SK-N-SH treated with all-trans-retinoic acid at 6 μM for 48 hours (cell line): ENCODE results near the gene CNN1.
A peak's percentile ranks its signal among the peaks of the same experiment; 100 is the strongest.

Experiments
- ATAC-seq: fragments of 200-7000 bp; cut with Tn5 transposase; 3 replicates; pipeline ENCODE4 v1.9.1; 2020; ENCODE audit warnings: mild to moderate bottlenecking, moderate library complexity
- ARNTL ChIP-seq: fragments of 450-650 bp; formaldehyde crosslinking; IDR thresholded peaks from 2 replicates; pipeline ENCODE4 v1.5.0; 2020; ENCODE audit warnings: low read depth, mild to moderate bottlenecking, moderate library complexity, borderline replicate concordance
- BACH2 ChIP-seq: fragments of 250-450 bp; sonication (Bioruptor Pico); IDR thresholded peaks from 2 replicates; pipeline ENCODE4 v1.9.0; 2021; ENCODE audit warnings: mild to moderate bottlenecking, borderline replicate concordance
- CREB5 ChIP-seq: fragments of 250-450 bp; sonication (Bioruptor Pico); IDR thresholded peaks from 2 replicates; pipeline ENCODE4 v1.5.1; 2020; ENCODE audit warnings: low read depth, mild to moderate bottlenecking, moderate library complexity
- CSDC2 ChIP-seq: fragments of 250-450 bp; sonication (Bioruptor Pico); IDR thresholded peaks from 2 replicates; pipeline ENCODE4 v1.5.0; 2020; ENCODE audit warnings: mild to moderate bottlenecking, moderate library complexity
- CSRNP3 ChIP-seq: fragments of 250-450 bp; sonication (Bioruptor Pico); IDR thresholded peaks from 2 replicates; pipeline ENCODE4 v1.5.1; 2021; ENCODE audit warnings: mild to moderate bottlenecking, moderate library complexity
- ESRRG ChIP-seq: fragments of 250-450 bp; sonication (Bioruptor Pico); IDR thresholded peaks from 2 replicates; pipeline ENCODE4 v1.6.1; 2021; ENCODE audit warnings: mild to moderate bottlenecking
- GLIS3 ChIP-seq: fragments of 250-450 bp; sonication (Bioruptor Pico); IDR thresholded peaks from 2 replicates; pipeline ENCODE4 v1.5.0; 2020; ENCODE audit warnings: mild to moderate bottlenecking, moderate library complexity
- OSR1 ChIP-seq: fragments of 250-450 bp; sonication (Bioruptor Pico); IDR thresholded peaks from 2 replicates; pipeline ENCODE4 v1.8.0; 2022; ENCODE audit warnings: moderate library complexity, mild to moderate bottlenecking, inconsistent platforms
- POU6F1 ChIP-seq: fragments of 250-450 bp; sonication (Bioruptor Pico); IDR thresholded peaks from 2 replicates; pipeline ENCODE4 v1.8.0; 2021; ENCODE audit warnings: low read depth, mild to moderate bottlenecking, moderate library complexity, borderline replicate concordance
- RARB ChIP-seq: fragments of 250-450 bp; sonication (Bioruptor Pico); IDR thresholded peaks from 2 replicates; pipeline ENCODE4 v1.8.0; 2021; ENCODE audit warnings: mild to moderate bottlenecking, moderate library complexity
- SNAI2 ChIP-seq: fragments of 250-450 bp; sonication (Bioruptor Pico); IDR thresholded peaks from 2 replicates; pipeline ENCODE4 v1.5.0; 2020; ENCODE audit warnings: mild to moderate bottlenecking, moderate library complexity
- TCF4 ChIP-seq: fragments of 250-450 bp; sonication (Bioruptor Pico); IDR thresholded peaks from 2 replicates; pipeline ENCODE4 v1.8.0; 2021; ENCODE audit warnings: mild to moderate bottlenecking, moderate library complexity, borderline replicate concordance
- TOX ChIP-seq: fragments of 250-450 bp; sonication (Bioruptor Pico); IDR thresholded peaks from 2 replicates; pipeline ENCODE4 v1.8.0; 2021; ENCODE audit warnings: mild to moderate bottlenecking, moderate library complexity, borderline replicate concordance
- TSHZ2 ChIP-seq: fragments of 250-450 bp; sonication (Bioruptor Pico); IDR thresholded peaks from 2 replicates; pipeline ENCODE4 v1.5.0; 2020; ENCODE audit warnings: mild to moderate bottlenecking, moderate library complexity
- ZC3H10 ChIP-seq: fragments of 250-450 bp; sonication (Bioruptor Pico); IDR thresholded peaks from 2 replicates; pipeline ENCODE4 v1.5.1; 2021; ENCODE audit warnings: mild to moderate bottlenecking, moderate library complexity
- ZFP3 ChIP-seq: fragments of 250-450 bp; sonication (Bioruptor Pico); IDR thresholded peaks from 2 replicates; pipeline ENCODE4 v1.5.0; 2020; ENCODE audit warnings: mild to moderate bottlenecking, moderate library complexity
- ZFP30 ChIP-seq: fragments of 450-650 bp; formaldehyde crosslinking; IDR thresholded peaks from 2 replicates; pipeline ENCODE4 v1.5.0; 2022; ENCODE audit warnings: mild to moderate bottlenecking, moderate library complexity
- ZNF565 ChIP-seq: fragments of 450-650 bp; formaldehyde crosslinking; conservative IDR thresholded peaks from 2 replicates; pipeline ENCODE4 v1.5.0; 2020; ENCODE audit warnings: low read depth, mild to moderate bottlenecking, moderate library complexity
- ZNF8 ChIP-seq: fragments of 450-650 bp; formaldehyde crosslinking; IDR thresholded peaks from 2 replicates; pipeline ENCODE4 v1.5.0; 2020; ENCODE audit warnings: mild to moderate bottlenecking, moderate library complexity

The CNN1 gene

GRCh38 chr19:11581740-11582139, 43.1 kb downstream of the CNN1 start (continued):
- no peak for TF ChIP-seq RARB (CRISPR knock-in tag)
- no peak for TF ChIP-seq TSHZ2 (CRISPR knock-in tag)
- TF ChIP-seq CSRNP3 (CRISPR knock-in tag) = no peak

- no peak for TF ChIP-seq BACH2 (CRISPR knock-in tag)
- no peak for TF ChIP-seq ZNF8 (CRISPR knock-in tag)
- no peak for TF ChIP-seq ARNTL (CRISPR knock-in tag)
- no peak for TF ChIP-seq TOX
- no peak for TF ChIP-seq SNAI2 (CRISPR knock-in tag)
- TF ChIP-seq CSDC2 (CRISPR knock-in tag) = no peak
- TF ChIP-seq TCF4 (CRISPR knock-in tag) = no peak
- no peak for TF ChIP-seq GLIS3
- TF ChIP-seq ZC3H10 (CRISPR knock-in tag) = no peak
- ATAC-seq = no peak
Observed at GRCh38 chr19:11586331-11586730, 47.7 kb downstream of the CNN1 start.

GRCh38 chr19:11587302-11587974, 48.8 kb downstream of the CNN1 start:
- ATAC-seq = peak; percentile 97
- TF ChIP-seq CREB5 (CRISPR knock-in tag) (no peak), ESRRG (CRISPR knock-in tag) (no peak), ZNF565 (CRISPR knock-in tag) (no peak), RARB (CRISPR knock-in tag) (no peak), ZC3H10 (CRISPR knock-in tag) (no peak), ZNF8 (CRISPR knock-in tag) (no peak), BACH2 (CRISPR knock-in tag) (no peak), ZFP30 (no peak), OSR1 (CRISPR knock-in tag) (no peak), POU6F1 (CRISPR knock-in tag) (no peak), TSHZ2 (CRISPR knock-in tag) (no peak), ZFP3 (CRISPR knock-in tag) (no peak)
